ENCODE measurements around the gene CCHCR1.
"Not testable (repeated sequence)": the region's sequence is repeated elsewhere in the genome, so short reads cannot be mapped to it uniquely, and the experiment has no call there.

DNA sequence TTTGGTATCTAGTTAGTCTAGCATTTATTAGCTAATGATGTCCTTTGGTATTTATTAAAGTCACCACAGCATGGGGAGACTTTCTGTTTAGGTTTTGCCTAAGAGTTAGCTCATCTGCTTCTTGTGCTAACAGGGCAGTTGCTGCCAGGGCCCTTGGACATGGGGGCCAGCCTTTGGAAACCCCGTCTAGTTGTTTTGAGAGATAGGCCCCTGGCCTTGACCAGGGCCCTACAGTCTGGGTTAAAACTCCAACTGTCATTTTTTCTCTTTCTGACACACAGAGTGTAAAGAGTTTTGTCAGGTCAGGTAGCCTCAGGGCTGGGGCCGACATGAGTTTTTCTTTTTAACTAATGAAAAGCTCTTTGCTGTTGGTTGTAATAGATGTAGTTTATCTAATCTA is 25.7 kb upstream of the CCHCR1 start:
- not testable (repeated sequence) for TF ChIP-seq CTCF (IDR thresholded peaks at IDR 0.05; ENCODE audit: low read depth, low read length, missing input control); JUND (IDR thresholded peaks at IDR 0.05); REST (IDR thresholded peaks at IDR 0.05); SP1 (IDR thresholded peaks at IDR 0.05); TAF1 (conservative IDR thresholded peaks at IDR 0.05); YY1 (IDR thresholded peaks at IDR 0.05); RAD21 (IDR thresholded peaks at IDR 0.05); GABPA (IDR thresholded peaks at IDR 0.05 in 1 of 2, conservative IDR thresholded peaks at IDR 0.05 in 1 of 2); EGR1 (IDR thresholded peaks at IDR 0.05; ENCODE audit: low read depth in 2 of 2)
- TF ChIP-seq, protein P1, sequence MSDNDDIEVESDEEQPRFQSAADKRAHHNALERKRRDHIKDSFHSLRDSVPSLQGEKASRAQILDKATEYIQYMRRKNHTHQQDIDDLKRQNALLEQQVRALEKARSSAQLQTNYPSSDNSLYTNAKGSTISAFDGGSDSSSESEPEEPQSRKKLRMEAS (IDR thresholded peaks at IDR 0.05) = not testable (repeated sequence)
